Measurements from ENCODE around the gene RAD51B.

The RAD51B gene

DNA sequence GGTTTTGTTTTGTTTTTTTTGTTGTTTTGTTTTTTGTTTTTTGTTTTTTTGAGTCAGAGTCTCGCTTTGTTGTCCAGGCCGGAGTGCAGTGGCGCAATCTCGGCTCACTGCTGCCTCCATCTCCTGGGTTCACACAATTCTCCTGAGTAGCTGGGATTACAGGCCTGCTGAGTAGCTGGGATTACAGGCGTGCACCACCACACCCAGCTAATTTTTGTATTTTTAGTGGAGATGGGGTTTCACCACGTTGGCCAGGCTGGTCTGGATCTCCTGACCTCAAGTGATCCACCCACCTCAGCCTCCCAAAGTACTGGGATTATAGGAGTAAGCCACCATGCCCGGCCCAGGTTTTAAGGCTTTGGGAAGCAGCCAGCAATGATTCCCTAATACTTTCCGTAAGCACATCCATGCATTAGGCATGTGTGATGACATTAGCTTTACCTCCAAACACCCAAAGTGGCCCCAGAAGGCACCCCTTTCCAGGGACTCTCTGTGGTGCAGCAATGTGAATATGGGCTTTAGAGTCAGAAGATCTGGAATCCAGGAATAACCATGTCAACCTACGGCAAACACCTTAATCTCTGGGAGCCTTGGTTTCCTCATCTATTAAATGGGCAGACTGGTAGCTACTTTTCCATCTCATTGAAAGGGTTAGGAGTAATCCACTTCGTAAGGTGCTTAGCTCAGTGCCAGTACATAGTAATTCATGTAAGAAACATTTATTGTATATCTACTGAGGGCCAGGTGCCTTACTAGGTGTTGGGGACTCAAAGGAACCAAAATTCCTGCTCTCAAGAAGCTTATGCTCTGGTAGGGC, 820.4 kb downstream of the RAD51B start:
- Histone ChIP-seq H3K36me3 (ENCODE audit: control insufficient read depth in 2 of 2, insufficient read depth in 1 of 2, low read length in 2 of 2) (no peaks in the 10 kb centered on the region), H3K4me3 (ENCODE audit: low read depth, low read length) (no peak overlapping the region), H3K9me3 (ENCODE audit: control insufficient read depth, insufficient read depth, low read depth, low read length) (no peaks in the 10 kb centered on the region; the same call in 1 of the 2 replicates), H3K4me1 (ENCODE audit: control insufficient read depth, insufficient read depth, low read length) (no peaks in the 10 kb centered on the region), H3K27ac (ENCODE audit: extremely low read depth, low read depth, low read length) (no peak overlapping the region)
- TF ChIP-seq ZNF530 (tag by site-specific recombination; IDR thresholded peaks at IDR 0.05; ENCODE audit: low read depth) (no peak), ZNF221 (tag by site-specific recombination; IDR thresholded peaks at IDR 0.05; ENCODE audit: borderline replicate concordance) (no peak), ZNF549 (tag by site-specific recombination; IDR thresholded peaks at IDR 0.05) (no peak), ZNF677 (tag by site-specific recombination; IDR thresholded peaks at IDR 0.05) (no peak), SALL2 (tag by site-specific recombination; IDR thresholded peaks at IDR 0.05; ENCODE audit: borderline replicate concordance) (no peak), GFI1B (tag by site-specific recombination; IDR thresholded peaks at IDR 0.05) (no peak), YY2 (tag by site-specific recombination; IDR thresholded peaks at IDR 0.05) (no peak), ZNF596 (tag by site-specific recombination; IDR thresholded peaks at IDR 0.05) (no peak), ZNF624 (tag by site-specific recombination; IDR thresholded peaks at IDR 0.05) (no peak), ZNF19 (tag by site-specific recombination; IDR thresholded peaks at IDR 0.05; ENCODE audit: low read depth) (no peak), ZNF501 (tag by site-specific recombination; IDR thresholded peaks at IDR 0.05) (no peak), ZNF521 (tag by site-specific recombination; IDR thresholded peaks at IDR 0.05) (no peak), ZNF747 (tag by site-specific recombination; IDR thresholded peaks at IDR 0.05) (no peak), TCF7L2 (IDR thresholded peaks at IDR 0.05; ENCODE audit: borderline replicate concordance, low read depth, low read length) (no peak)
- TF ChIP-seq, protein P1, sequence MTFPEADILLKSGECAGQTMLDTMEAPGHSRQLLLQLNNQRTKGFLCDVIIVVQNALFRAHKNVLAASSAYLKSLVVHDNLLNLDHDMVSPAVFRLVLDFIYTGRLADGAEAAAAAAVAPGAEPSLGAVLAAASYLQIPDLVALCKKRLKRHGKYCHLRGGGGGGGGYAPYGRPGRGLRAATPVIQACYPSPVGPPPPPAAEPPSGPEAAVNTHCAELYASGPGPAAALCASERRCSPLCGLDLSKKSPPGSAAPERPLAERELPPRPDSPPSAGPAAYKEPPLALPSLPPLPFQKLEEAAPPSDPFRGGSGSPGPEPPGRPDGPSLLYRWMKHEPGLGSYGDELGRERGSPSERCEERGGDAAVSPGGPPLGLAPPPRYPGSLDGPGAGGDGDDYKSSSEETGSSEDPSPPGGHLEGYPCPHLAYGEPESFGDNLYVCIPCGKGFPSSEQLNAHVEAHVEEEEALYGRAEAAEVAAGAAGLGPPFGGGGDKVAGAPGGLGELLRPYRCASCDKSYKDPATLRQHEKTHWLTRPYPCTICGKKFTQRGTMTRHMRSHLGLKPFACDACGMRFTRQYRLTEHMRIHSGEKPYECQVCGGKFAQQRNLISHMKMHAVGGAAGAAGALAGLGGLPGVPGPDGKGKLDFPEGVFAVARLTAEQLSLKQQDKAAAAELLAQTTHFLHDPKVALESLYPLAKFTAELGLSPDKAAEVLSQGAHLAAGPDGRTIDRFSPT (tag by site-specific recombination; IDR thresholded peaks at IDR 0.05) = no peak
- TF ChIP-seq, protein P2, sequence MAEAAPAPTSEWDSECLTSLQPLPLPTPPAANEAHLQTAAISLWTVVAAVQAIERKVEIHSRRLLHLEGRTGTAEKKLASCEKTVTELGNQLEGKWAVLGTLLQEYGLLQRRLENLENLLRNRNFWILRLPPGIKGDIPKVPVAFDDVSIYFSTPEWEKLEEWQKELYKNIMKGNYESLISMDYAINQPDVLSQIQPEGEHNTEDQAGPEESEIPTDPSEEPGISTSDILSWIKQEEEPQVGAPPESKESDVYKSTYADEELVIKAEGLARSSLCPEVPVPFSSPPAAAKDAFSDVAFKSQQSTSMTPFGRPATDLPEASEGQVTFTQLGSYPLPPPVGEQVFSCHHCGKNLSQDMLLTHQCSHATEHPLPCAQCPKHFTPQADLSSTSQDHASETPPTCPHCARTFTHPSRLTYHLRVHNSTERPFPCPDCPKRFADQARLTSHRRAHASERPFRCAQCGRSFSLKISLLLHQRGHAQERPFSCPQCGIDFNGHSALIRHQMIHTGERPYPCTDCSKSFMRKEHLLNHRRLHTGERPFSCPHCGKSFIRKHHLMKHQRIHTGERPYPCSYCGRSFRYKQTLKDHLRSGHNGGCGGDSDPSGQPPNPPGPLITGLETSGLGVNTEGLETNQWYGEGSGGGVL (tag by site-specific recombination; IDR thresholded peaks at IDR 0.05) = no peak
- TF ChIP-seq, protein P3, sequence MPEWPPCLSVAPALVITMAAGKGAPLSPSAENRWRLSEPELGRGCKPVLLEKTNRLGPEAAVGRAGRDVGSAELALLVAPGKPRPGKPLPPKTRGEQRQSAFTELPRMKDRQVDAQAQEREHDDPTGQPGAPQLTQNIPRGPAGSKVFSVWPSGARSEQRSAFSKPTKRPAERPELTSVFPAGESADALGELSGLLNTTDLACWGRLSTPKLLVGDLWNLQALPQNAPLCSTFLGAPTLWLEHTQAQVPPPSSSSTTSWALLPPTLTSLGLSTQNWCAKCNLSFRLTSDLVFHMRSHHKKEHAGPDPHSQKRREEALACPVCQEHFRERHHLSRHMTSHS (tag by site-specific recombination; IDR thresholded peaks at IDR 0.05) = no peak
- TF ChIP-seq, protein P4, sequence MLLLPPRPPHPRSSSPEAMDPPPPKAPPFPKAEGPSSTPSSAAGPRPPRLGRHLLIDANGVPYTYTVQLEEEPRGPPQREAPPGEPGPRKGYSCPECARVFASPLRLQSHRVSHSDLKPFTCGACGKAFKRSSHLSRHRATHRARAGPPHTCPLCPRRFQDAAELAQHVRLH (tag by site-specific recombination; IDR thresholded peaks at IDR 0.05) = no peak
- TF ChIP-seq, protein P5, sequence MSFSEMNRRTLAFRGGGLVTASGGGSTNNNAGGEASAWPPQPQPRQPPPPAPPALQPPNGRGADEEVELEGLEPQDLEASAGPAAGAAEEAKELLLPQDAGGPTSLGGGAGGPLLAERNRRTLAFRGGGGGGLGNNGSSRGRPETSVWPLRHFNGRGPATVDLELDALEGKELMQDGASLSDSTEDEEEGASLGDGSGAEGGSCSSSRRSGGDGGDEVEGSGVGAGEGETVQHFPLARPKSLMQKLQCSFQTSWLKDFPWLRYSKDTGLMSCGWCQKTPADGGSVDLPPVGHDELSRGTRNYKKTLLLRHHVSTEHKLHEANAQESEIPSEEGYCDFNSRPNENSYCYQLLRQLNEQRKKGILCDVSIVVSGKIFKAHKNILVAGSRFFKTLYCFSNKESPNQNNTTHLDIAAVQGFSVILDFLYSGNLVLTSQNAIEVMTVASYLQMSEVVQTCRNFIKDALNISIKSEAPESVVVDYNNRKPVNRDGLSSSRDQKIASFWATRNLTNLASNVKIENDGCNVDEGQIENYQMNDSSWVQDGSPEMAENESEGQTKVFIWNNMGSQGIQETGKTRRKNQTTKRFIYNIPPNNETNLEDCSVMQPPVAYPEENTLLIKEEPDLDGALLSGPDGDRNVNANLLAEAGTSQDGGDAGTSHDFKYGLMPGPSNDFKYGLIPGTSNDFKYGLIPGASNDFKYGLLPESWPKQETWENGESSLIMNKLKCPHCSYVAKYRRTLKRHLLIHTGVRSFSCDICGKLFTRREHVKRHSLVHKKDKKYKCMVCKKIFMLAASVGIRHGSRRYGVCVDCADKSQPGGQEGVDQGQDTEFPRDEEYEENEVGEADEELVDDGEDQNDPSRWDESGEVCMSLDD (tag by site-specific recombination; IDR thresholded peaks at IDR 0.05) = no peak
- CTCF ChIA-PET = no interaction called here
- POLR2A ChIA-PET = no interaction called here

Measured in HEK293 (cell line).